Measurements from ENCODE around the gene RERGL.
"Not testable (repeated sequence)": the region's sequence is repeated elsewhere in the genome, so short reads cannot be mapped to it uniquely, and the experiment has no call there.

Gene RERGL, protein sequence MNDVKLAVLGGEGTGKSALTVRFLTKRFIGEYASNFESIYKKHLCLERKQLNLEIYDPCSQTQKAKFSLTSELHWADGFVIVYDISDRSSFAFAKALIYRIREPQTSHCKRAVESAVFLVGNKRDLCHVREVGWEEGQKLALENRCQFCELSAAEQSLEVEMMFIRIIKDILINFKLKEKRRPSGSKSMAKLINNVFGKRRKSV

DNA sequence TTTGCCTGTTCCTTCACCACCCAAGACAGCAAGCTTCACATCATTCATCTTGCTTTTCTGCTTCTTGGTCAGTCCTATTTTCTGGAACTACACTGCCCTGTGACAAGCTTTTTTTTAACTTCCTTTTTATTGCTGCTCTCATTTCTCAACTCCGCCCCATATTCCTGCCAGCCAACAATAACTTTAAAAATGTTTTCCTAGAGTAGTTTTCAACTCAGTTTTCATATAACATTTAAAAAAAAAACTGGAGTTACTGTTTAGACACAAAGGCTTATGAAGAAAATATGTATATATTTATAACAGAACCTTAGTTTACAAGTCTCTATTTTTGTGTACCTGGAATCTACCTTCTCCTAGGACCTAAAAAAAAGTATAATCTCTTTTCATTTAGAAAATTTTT, at the start of gene RERGL:
TSS of gene RERGL (minus strand) at position 101 of the 400 bp plus-strand sequence. CDS start at position 48, 53 bp downstream.
- DNase-seq, result no peak

DNA sequence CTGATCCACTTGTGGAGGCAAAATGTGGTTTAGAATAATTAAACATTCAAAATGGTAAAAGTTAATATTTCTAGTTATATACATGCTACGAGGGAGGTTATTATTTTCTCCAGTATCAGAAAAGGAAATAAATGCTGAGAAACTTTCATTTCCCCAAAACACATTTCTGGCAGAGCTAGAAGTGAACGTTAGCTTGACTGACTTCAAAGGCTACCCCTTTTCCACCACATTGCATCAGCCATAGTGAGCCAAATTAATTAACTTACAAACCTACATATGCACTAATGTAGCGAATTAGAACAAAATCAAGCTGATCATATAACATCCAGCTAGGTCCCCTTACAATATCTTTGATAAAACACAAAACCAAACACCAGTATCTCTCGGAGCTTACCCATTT, 49.3 kb upstream of the RERGL start:
- no peak for DNase-seq

DNA sequence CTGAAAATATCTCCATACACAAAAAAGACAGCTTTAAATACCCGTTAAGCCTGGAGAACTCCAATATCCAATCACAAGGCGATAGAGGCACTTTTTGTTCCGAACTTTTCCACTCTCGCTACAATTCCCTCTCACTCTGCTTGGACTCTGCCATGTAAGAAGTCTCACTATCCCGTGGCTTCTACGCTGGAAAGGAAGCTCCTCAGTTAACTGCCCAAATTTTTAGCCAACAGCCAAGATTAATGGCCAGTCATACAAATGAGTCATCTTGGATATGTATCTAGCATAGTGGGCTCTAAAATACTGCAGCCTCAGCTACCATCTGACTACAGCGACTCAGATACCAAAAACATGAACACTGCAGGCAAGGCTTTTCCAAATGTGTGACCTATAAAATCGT, 45.5 kb upstream of the RERGL start:
- DNase-seq, result no peak

DNA sequence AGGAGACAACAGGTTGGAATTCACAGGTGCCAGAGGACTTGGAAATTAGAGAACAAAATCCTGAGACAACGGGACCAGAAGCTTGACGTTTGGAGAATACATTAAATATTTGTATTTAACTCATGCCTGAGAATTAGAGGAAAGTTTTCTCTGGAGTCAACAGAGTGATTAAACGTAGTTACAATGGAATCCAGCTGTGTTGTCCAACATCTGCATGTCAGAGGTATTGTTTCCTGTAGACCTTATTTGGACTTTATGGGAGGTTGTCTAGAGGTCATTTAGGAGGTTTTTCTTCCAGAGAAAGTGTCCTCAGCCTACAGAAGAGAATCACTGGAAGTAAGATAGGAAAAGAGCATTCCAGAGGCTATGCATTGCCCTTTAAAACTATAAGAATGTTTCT, 45.1 kb upstream of the RERGL start:
- DNase-seq, result no peak

DNA sequence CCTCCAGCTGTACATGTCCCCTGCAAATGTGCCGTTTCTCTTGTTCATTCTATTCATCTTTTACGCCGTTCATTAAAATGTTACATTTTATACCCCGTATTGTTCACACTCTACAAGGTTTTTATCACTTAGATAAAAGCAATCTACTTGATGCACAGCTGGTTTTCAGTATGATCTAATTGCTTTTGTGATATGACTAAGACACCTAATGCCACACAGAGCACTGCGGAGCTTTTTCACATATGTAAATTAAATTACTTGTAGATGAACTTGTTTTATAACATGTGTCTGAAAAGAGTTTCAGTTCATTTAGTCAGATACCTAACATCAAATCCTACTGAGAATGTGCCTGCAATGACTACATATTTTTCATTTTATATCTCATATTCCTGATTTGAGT, 40.9 kb upstream of the RERGL start:
- no peak for DNase-seq

DNA sequence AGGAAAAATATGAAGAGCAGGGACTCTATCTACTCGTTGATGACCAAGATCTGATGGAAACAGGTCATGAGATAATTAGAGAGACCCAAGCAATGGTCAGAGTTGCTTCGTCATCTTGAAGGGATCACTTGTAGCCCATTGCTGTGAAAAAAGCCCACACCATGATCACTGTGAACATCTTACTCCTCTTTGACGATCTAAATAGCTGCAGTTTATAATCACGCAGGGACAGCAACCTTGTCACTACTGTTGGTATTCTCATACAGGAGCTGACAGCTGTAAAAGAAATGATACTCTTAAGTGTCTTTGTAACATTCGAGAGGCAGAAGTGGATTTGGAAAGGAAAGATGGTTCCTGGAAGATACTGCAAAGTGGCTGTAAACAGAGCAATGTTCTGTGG, 33.7 kb upstream of the RERGL start:
- no peak for DNase-seq

DNA sequence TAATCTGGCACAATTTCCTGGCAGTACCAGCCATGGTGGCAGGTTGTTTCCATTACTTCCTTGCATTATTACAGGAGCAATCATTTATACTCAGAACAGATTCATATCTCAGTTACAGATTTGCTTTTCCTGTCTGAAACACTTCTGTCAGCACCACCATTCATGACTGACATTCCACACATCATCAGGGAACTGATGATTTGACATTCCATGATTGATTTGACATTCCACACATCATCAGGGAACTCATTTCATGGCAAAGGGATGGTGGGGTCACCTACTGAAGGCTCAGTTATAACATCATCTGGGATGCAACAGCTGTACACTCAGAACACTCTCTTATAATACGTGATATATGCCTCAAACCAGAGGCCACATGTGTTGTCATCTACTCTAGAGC, 30.9 kb upstream of the RERGL start:
- DNase-seq, result no peak

DNA sequence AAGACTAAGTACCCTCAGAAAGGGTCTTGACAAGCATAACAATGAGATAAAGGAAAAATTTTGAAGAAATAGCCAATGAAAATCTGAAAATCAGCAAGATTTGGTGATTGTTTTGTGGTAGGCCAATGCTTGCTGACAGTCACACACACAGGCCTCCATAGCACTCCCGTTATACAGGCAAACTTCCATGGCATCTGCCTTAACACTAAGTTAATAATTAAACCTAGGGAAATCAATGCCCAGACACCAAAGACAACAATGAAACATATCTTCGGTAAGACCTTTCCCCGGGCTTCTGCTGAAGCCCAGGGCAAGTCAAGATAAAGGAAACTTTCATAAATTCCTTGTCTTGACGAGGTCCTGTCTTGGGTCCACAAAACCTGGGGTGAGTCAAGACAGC, 18.6 kb upstream of the RERGL start:
- no peak for DNase-seq

DNA sequence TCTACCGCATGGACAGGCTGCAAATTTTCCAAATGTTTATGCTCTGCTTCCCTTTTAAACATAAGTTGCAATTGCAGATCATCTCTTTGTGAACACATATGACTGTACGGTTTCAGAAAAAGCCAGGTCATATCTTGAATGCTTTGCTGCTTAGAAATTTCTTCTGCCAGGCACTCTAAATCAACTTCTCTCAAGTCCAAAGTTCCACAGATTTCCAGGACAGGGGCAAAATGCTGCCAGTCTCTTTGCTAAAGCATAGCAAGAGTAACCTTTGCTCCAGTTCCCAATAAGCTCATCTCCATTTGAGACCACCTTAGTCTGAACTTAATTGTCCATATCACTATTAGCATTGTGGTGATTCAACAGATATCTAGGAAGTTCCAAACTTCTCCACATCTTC, 13.6 kb upstream of the RERGL start:
- DNase-seq, result no peak

DNA sequence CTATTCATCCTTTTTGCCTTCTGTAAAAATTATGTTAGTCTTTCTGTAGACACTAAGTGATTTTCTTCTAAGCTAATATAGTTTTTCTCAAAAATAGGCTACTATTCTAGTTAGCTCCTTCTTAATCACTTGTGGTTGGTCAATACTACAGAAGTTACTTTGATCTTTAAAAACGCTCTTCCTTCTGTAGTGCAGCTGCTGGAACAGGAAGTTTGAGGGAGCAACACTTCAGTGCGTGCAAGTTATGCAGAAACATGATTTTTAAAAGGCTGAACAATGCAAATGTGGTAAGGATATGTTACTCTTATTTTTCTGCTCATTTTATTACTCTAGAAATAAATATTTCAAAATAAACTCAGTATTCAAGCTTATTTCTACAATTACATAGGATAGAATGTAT, 11.1 kb upstream of the RERGL start:
- DNase-seq, result no peak

DNA sequence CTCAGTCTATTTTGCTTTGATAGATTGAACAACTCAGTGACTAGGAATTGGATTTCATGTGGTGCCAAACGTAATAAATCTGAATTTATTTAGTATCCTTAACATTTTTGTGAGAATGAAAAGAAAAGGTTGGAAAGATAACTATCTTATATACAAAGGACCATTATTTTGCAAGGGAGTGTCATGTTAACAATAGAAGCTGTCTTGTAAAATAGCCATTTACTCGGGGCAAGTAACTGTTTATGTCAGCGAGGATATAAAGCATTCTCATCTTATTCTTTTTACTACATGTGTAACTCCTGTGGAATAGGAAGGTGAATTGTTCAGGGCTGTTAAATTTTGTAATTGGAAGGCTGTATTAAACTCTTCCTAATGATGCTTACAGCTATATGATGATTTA, 5.9 kb downstream of the RERGL start:
- DNase-seq, result no peak

DNA sequence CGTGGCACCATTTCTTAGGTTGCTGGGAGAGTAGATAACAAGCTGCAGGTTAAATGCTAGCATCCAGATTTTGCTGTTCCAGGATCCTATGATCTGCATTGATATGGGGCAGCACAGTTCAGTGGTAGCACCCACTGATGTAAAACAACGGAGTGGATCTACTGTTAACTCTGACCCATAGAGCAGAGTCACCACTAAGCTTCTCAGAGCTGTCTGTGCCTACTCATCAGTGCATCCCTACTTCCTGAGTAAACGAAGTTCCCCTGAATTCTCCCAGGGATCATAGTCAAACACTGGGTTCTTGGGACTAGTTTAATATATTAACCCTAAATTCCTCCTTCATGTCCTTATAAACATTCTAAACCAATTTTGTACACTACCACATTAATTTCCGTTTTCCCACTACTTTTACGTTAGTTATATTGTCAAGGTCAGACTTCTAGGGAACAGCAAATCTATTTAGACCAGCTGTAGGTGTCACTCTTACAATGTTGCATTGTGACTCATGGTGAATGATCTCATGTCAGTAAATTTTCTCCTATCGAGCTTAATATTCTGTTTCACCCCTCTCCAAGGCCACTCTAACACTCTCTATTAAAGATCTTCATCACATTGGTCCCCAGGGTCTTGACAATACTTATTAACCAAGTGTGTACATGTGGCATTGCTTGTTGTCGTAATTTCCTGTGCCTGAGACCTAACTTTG, 10.3 kb downstream of the RERGL start:
- DNase-seq, result no peak

DNA sequence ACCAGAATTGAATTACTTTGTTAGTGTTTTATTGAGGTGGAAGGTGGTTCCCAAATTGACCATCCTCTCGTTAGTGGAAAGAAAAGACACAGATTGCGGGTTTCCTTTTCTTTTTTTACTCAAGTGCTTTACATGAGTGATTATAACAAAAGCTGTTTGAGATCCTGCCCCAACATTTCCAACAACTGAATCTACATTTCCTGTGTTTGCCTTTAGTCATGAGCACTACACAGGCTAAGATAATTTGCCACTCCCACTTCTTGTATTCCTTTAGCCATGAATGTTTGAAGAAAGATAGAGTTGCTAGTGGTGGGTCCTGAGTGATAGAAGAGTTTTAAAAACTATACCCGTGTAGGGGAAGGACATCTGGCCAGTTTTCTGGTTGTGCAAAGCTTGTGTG, 16.0 kb downstream of the RERGL start:
- no peak for DNase-seq

DNA sequence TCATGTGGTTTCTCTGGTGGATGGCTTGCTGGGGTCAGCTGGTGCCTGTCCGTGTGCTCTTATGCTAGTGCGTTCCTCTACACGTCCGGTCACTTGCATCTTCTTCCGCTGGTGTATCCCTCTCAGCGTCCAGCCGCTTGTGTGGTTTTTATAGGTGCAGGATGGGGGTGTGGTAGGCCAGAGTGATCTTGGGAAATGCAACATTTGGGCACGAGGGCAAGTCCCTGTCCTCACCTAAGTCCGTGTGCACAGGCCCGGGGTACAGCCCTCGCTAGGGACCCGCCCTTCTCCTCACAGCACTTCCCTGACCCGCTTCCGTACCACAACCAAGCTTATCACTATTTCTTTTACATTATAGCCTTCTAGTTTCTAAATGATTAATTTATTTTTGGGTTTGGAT, 17.3 kb downstream of the RERGL start:
- DNase-seq, result no peak

DNA sequence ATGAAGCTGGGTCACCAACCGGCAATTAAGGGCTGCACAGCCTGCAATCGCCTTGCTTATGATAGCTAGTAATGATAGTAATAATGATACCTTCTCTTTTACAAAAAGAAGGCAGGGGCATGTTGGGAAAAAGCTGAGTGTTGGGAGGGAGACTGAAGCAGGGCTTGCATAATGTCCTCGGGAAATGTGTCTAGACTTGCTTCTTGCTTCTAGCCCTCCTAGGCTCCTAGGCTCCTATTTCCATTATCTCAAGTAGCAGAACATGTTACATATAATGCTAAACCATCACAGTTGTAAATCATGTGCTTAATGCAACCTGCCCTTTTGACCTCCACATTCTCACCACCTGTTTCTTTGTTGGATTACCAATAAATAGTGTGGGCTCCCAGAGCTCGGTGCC, 18.7 kb downstream of the RERGL start:
- DNase-seq, result no peak

DNA sequence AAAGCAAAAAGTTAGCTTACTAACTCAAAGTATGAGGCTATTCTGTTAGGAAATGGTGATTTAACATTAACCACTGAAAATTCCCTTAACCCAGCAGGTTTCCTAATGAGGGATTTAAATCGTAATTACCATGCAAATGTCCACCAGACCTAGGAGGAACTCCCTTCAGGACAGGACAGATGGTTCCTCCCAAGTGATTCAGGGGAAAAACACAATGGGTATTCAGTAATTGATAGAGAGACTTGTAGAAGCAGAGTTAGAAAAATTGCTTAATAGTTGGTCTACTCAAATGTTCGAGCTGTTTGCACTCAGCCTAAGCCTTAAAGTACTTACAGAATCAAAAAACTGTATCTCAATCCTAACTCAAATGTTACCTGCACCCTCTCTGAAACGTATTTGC, 21.6 kb downstream of the RERGL start:
- no peak for DNase-seq

DNA sequence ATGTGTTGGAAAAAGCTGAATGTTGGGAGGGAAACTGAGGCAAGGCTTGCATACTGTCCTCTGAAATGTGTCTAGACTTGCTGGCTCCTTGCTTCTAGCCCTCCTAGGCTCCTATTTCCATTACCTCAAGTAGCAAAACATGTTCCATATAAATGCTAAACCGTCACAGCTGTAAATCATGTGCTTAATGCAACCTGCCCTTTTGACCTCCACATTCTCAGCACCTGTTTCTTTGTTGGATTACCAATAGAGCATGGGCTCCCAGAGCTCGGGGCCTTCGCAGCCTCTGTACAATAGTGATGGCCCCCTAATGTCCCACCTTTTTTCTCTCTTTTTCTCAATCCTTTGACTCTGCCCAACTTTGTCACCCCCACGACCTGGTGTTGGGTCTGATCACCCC, 23.3 kb downstream of the RERGL start:
- no peak for DNase-seq

DNA sequence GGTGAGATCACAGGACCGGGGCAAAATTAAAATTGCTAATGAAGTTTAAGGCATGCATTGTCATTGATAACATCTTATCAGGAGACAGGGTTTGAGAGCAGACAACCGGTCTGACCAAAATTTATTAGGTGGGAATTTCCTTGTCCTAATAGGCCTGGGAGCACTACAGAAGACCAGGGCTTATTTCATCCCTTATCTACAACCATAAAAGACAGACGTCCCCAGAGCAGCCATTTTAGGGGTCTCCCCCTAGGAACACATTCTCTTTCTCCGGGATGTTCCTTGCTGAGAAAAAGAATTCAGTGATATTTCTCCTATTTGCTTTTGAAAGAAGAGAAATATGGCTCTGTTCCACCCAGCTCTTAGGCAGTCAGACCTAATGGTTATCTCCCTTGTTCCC, 27.1 kb downstream of the RERGL start:
- DNase-seq, result not testable (repeated sequence)

DNA sequence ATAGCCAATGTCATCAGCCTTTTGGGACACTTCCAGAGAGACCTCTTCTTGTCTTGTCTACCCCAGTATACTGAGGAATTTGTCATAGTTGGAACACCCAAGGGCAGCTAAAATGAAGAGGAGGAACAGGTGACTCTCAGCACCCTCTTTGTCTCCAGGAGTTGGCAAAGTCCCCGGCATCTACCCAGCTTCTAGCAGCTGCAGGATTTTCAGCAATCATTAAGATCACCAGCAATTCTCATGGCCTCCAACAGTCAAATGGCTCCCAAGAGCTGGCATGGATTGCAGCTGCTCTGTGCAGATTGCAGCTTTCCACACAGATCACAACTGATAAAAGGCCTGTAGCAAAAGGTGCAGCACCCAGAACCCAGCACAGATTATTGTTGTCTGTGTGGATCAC, 32.9 kb downstream of the RERGL start:
- no peak for DNase-seq

DNA sequence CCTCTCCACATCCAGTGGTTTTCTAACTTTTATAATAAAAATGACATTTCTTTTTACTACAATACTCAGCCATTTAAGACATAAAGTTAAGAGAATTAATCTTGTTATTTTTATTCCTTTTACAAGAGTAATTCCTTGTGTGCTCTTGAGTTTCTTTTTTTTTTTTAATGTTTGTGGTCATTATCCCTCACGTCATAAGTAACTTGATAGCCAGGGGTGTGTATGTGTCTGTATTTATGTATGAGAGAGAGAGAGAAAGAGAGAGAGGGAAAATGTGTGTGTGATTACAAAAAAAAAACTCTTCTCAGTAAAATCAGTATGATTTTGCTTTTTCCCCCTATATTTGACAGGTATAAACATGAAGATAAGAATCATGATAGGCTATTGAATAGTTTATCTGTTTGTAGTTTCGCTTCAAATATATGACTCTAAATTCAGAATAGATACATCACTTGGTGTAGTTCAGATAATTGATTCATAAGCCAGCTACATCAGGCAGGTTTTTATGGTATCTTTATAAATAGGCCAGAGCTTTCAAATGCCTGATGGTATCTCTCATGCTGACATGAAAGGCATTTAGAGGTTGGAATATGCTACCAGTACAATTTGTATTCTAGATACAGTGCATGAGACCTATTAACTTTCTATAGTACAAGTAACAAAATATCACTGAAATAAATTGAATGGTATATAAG, 34.9 kb downstream of the RERGL start:
- no peak for DNase-seq

DNA sequence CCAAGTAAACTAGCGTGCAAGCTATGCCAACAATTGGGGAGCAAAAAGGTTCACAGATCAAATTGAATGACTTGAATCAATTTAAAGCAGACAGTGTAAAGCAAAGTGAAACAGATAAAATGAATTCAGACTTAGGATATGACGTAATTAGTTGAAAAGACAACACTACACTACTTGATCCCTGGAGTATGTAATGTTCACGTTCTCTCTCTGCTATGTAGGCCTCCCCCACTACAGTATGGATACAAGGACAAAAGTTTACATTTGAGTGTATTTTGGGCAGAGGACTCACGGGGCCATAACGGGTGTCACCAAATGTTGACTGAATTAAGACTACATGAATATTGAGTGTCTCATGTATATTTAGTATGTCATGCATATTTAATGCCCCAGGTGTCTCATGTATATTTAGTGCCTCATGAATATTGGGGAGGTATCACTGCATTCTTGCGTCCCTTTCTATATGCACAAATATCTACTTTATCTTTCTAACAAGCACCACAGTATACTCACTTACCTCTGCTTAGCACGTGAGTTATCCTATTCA, 44.5 kb downstream of the RERGL start:
- no peak for DNase-seq

DNA sequence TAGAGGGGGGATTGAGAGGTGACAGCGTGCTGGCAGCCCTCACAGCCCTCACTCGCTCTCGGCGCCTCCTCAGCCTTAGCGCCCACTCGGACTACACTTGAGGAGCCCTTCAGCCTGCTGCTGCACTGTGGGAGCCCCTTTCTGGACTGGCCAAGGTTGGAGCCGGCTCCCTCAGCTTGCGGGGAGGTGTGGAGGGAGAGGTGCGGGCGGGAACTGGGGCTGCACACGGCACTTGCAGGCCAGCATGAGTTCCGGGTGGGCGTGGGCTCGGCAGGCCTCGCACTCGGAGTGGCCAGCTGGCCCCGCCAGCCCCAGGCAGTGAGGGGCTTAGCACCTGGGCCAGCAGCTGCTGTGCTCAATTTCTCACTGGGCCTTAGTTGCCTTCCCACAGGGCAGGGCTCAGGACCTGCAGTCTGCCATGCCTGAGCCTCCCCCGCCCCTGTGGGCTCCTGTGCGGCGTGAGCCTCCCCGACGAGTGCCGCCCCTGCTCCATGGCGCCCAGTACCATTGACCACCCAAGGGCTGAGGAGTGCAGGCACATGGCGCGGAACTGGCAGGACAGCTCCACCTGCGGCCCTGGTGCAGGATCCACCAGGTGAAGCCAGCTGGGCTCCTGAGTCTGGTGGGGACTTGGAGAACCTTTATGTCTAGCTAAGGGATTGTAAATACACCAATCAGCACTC, 49.8 kb downstream of the RERGL start:
- not testable (repeated sequence) for DNase-seq
